ENCODE results near the gene SH3PXD2B.
"Not testable (repeated sequence)": the region's sequence is repeated elsewhere in the genome, so short reads cannot be mapped to it uniquely, and the experiment has no call there.

The SH3PXD2B gene

DNA sequence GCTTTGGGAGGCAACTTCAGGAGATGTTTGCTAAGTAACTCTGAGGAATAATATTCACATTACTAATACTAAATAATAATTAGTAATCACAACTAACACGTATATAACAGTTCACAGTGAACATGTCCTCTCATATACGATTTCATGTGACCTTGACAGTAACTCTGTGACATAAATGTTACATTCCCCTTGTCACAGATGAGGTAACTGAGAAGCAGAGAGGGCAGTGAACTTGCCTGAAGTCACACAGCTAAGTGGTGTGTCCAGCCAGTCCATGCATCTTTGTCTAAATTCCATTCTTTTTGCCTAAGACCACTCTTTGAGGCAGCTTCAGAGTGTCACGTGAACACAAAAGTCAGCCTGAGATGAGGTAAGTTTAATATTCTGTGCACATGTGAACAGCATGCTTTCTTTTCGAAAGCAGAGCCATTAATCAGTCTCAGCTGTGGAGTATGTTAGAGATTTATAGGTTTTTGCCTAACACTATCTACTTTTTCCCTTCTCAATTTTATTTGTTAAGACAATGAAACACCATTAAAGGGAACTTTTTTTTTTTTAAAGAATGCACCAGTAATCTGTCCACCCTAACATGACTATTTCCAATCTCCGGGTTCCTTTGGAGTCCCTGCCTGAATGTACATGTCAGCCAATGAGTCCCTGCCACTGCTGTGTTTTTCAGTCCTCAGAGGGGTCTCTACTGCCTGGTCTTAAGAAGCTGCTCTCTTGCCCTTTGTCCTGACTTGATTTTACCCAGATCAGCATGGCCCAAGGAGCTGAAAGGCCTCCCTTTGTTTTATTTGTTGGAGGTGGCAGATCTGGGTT lies 43.5 kb downstream of the SH3PXD2B start:
- Histone ChIP-seq H3K36me3 (ENCODE audit: insufficient read depth, low read length) (peaks cover 5% of the 10 kb centered on the region), H3K27ac (ENCODE audit: low read depth, low read length) (peak overlapping the region; percentile 88), H3K9me3 (ENCODE audit: low read length) (no peaks in the 10 kb centered on the region), H3K4me3 (ENCODE audit: low read depth in 1 of 2, low read length in 2 of 2) (no peak overlapping the region), H3K9ac (ENCODE audit: low read length) (no peak overlapping the region), H3K4me1 (ENCODE audit: insufficient read depth, low read length) (peaks cover 62% of the 10 kb centered on the region), H3K27me3 (ENCODE audit: control insufficient read depth in 1 of 2, insufficient read depth in 2 of 2, low read length in 2 of 2) (no peaks in the 10 kb centered on the region)

DNA sequence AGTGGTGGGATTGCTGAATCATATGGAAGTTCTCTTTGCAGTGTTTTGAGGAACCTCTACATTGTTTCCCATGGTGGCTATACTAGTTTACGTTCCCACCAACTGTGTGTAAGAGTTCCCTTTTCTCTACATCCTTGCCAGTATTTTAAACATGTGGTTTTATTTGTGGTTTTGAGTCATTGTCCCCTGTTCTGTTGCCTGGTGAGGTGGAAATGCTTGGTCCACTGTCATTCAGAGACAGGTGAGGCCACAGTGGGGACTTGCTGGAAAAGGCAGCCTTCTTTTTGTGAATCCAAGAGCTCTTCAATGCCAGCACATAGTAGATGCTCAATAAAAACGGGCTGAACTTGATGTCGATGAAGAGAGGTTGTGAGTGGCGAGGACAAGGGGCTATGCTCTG lies 44.2 kb downstream of the SH3PXD2B start:
- Histone ChIP-seq H3K4me1 (ENCODE audit: insufficient read depth, low read length) (peaks cover 60% of the 10 kb centered on the region), H3K36me3 (ENCODE audit: insufficient read depth, low read length) (peaks cover 12% of the 10 kb centered on the region), H3K27me3 (ENCODE audit: control insufficient read depth in 1 of 2, insufficient read depth in 2 of 2, low read length in 2 of 2) (no peaks in the 10 kb centered on the region), H3K9me3 (ENCODE audit: low read length) (no peaks in the 10 kb centered on the region), H3K4me3 (ENCODE audit: low read depth in 1 of 2, low read length in 2 of 2) (no peak overlapping the region), H3K27ac (ENCODE audit: low read depth, low read length) (peak overlapping the region; percentile 88), H3K9ac (ENCODE audit: low read length) (no peak overlapping the region)

DNA sequence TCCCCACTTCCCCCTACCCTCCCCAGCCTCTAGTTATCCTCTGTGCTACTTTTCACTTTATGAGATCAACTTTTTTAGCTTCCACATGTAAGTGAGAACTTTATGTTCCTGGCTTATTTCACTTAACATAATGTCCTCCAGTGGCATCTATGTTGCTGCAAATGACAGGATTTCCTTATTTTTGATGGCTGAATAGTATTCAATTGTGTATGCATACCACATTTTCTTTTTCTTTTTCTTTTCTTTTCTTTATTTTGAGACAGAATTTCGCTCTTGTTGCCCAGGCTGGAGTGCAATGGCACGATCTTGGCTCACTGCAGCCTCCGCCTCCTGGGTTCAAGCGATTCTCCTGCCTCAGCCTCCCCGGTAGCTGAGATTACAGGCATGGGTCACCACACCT lies 44.8 kb downstream of the SH3PXD2B start:
- H3K9me3 ChIP-seq (ENCODE audit: low read length); H3K27me3 ChIP-seq (ENCODE audit: control insufficient read depth in 1 of 2, insufficient read depth in 2 of 2, low read length in 2 of 2); H3K27ac ChIP-seq (ENCODE audit: low read depth, low read length); H3K4me3 ChIP-seq (ENCODE audit: low read depth in 1 of 2, low read length in 2 of 2); H3K9ac ChIP-seq (ENCODE audit: low read length): not testable (repeated sequence)
- H3K4me1 ChIP-seq (ENCODE audit: insufficient read depth, low read length) = peaks cover 58% of the 10 kb centered on the region
- peaks cover 17% of the 10 kb centered on the region for H3K36me3 ChIP-seq (ENCODE audit: insufficient read depth, low read length)

DNA sequence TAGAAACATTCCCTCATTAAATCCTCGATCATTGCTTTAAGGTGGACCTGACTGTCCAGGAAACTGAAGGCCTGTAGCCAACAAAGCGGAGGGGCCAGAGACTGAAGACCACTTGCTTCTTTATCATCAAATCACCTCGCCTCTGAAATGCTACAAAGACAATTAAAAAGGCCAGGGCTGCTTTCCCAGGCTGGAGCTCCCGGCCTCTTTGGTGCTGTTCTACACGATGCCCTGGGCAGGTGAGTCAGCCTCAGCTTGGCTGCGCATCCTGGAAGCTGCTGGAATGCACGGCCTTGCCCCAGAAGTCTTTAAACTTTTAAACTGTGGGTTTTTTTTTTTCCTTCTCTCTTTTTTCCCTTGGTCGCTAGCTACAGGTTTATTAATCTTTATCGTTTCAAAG lies 46.5 kb downstream of the SH3PXD2B start:
- H3K36me3 ChIP-seq (ENCODE audit: insufficient read depth, low read length) = peaks cover 18% of the 10 kb centered on the region
- no peak overlapping the region for H3K4me3 ChIP-seq (ENCODE audit: low read depth in 1 of 2, low read length in 2 of 2)
- H3K9ac ChIP-seq (ENCODE audit: low read length) = no peak overlapping the region
- H3K9me3 ChIP-seq (ENCODE audit: low read length) = no peaks in the 10 kb centered on the region
- peaks cover 57% of the 10 kb centered on the region for H3K4me1 ChIP-seq (ENCODE audit: insufficient read depth, low read length)
- H3K27ac ChIP-seq (ENCODE audit: low read depth, low read length) = peak overlapping the region; percentile 39
- no peaks in the 10 kb centered on the region for H3K27me3 ChIP-seq (ENCODE audit: control insufficient read depth in 1 of 2, insufficient read depth in 2 of 2, low read length in 2 of 2)

DNA sequence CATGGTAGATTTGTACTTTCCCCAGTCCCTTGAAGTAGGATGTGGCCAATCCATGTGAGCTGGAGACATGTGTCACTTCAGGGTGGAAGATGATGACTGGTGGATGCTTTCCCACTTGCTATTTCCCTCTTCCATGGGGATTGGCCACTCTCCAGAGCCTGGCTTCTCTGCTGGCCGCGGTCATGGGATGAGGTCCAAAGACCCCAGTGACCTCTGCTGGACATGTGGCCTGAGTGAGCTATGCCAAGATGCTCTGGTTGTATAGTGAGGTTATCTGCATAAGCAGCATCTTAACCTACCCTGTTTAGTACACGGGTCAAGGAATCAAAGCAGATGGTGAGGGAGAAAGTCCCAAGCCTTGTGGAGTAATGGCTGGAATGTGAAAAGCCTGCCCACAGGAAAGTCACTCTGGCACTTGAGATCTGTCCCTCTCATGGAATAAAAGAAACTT lies 47.1 kb downstream of the SH3PXD2B start:
- no peaks in the 10 kb centered on the region for H3K27me3 ChIP-seq (ENCODE audit: control insufficient read depth in 1 of 2, insufficient read depth in 2 of 2, low read length in 2 of 2)
- no peak overlapping the region for H3K4me3 ChIP-seq (ENCODE audit: low read depth in 1 of 2, low read length in 2 of 2)
- H3K27ac ChIP-seq (ENCODE audit: low read depth, low read length) = no peak overlapping the region
- no peaks in the 10 kb centered on the region for H3K9me3 ChIP-seq (ENCODE audit: low read length)
- no peak overlapping the region for H3K9ac ChIP-seq (ENCODE audit: low read length)
- H3K36me3 ChIP-seq (ENCODE audit: insufficient read depth, low read length) = peaks cover 18% of the 10 kb centered on the region
- peaks cover 57% of the 10 kb centered on the region for H3K4me1 ChIP-seq (ENCODE audit: insufficient read depth, low read length)

DNA sequence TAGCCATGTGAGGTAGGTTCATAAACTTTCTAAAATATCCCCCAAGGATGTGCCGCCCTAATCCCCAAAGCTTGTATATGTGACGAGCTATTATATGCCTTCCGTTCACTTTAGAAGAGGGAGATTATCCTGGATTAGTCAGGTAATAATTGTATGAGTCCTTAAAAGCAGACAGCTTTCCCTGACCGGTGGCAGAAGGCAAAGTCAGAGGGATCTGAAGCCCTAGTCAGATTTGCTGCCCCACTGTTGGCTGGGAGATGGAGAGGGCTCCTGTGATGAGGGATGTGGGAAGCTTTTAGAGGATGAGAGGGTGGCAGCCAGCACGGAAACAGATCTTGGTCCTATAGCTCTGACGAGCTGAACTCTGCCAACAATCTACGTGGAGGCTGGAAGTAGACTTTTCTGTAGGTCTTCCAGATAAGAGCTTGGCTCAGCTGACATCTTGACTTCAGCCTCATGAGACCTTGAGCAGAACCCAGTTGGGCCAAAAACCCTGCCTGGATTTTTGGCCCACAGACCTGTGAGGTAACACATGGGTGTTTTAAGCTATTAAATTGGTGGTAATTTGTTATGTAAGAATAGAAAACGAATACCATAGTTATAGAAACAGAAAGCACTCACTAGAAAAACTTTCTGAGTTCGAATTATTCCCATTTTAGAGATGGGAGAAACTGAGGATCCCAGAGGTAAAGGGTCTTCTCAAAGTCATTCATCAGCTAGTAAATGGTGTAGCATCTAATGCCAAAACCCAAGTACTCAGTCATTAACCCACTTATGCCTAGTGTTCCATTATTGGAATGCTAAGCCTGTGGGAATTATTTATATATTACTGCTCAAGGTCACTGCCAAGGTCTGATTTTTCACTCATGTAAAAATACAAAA lies 48.9 kb downstream of the SH3PXD2B start:
- H3K4me3 ChIP-seq (ENCODE audit: low read depth in 1 of 2, low read length in 2 of 2) = no peak overlapping the region
- H3K4me1 ChIP-seq (ENCODE audit: insufficient read depth, low read length) = peaks cover 41% of the 10 kb centered on the region
- peak overlapping the region; percentile 0 for H3K27ac ChIP-seq (ENCODE audit: low read depth, low read length)

DNA sequence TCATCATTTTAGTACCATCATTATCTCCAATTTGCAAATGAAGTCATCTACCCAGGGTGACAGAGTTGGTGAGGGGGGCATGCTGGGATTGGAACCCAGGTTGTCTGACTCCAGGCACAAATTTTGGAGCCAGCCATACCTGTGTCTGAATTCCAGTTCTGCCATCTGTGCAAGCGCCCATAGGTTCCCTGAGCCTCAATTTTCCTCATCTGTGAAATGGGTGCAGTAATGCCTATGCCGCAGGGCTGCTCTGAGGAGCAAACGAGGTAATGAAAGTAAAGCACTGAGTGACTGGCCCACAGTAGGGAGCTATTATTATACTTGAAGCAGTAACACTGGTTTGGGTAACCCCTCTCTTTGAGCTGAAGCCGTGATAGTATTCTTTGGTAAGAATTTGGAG lies 49.6 kb downstream of the SH3PXD2B start:
- H3K27ac ChIP-seq (ENCODE audit: low read depth, low read length) = no peak overlapping the region

More for the DNA sequence above, 48.9 kb downstream of the SH3PXD2B start:
- Histone ChIP-seq H3K36me3 (ENCODE audit: insufficient read depth, low read length) (peaks cover 18% of the 10 kb centered on the region), H3K9me3 (ENCODE audit: low read length) (no peaks in the 10 kb centered on the region), H3K27me3 (ENCODE audit: control insufficient read depth in 1 of 2, insufficient read depth in 2 of 2, low read length in 2 of 2) (no peaks in the 10 kb centered on the region), H3K9ac (ENCODE audit: low read length) (no peak overlapping the region)

DNA sequence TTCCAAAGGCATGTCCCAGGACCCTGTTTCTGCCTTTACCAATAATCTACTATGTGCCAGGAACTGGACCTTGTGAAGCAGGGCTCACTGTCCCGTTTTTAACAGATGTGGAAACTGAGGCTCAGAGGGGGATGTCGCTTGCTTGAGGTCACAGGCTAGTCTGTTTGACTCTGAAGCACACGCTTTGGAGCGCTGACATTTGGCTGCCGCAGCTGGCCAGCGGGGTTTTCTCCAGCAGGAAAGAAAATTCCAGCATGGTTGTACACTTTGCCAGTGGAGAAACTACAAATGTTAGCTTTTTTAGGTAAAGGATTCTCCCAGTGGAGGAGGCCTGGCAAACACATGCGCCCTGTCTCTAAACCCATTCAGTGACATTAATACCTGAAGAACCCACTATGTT lies 50.5 kb downstream of the SH3PXD2B start:
- Histone ChIP-seq H3K36me3 (ENCODE audit: insufficient read depth, low read length) (peaks cover 18% of the 10 kb centered on the region), H3K9me3 (ENCODE audit: low read length) (no peaks in the 10 kb centered on the region), H3K9ac (ENCODE audit: low read length) (peak overlapping the region; percentile 49), H3K27me3 (ENCODE audit: control insufficient read depth in 1 of 2, insufficient read depth in 2 of 2, low read length in 2 of 2) (no peaks in the 10 kb centered on the region), H3K4me3 (ENCODE audit: low read depth in 1 of 2, low read length in 2 of 2) (peak overlapping the region in 1 of 2 donors; percentile 39), H3K4me1 (ENCODE audit: insufficient read depth, low read length) (peaks cover 46% of the 10 kb centered on the region), H3K27ac (ENCODE audit: low read depth, low read length) (peak overlapping the region; percentile 75)

More for the DNA sequence above, 49.6 kb downstream of the SH3PXD2B start:
- Histone ChIP-seq H3K4me1 (ENCODE audit: insufficient read depth, low read length) (peaks cover 43% of the 10 kb centered on the region), H3K4me3 (ENCODE audit: low read depth in 1 of 2, low read length in 2 of 2) (no peak overlapping the region), H3K9ac (ENCODE audit: low read length) (no peak overlapping the region), H3K36me3 (ENCODE audit: insufficient read depth, low read length) (peaks cover 18% of the 10 kb centered on the region), H3K27me3 (ENCODE audit: control insufficient read depth in 1 of 2, insufficient read depth in 2 of 2, low read length in 2 of 2) (no peaks in the 10 kb centered on the region), H3K9me3 (ENCODE audit: low read length) (no peaks in the 10 kb centered on the region)

DNA sequence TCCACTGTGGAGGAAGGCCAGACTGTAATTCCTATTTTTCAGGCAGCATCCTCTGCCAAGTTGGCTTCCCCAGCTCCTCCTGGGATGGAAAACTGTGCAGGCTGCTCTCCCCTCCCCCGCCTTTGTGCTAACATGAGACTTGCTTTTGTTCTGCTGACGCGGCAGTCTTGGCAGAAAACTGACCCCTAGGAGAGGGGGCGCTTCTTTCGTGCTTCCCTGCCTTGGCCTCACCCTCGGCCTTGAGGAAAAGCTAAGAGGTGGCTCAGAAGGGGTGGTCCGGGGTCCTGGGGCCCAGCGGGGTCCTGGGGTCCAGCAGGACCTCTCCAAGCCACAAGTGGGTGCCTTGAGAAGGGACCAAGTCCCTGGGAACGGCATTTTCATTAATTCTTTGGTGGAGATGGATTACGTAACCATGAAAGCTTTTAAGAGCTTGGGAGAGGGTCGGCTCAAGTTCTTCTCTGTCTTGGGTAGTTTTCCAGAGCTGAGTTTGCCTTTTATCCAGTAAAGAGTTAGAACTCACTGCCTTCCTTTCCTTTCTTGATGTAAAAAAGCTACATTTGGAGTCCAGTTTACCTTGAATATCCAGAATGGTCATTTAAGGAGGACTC lies 51.0 kb downstream of the SH3PXD2B start:
- H3K9ac ChIP-seq (ENCODE audit: low read length) = peak overlapping the region; percentile 49
- no peaks in the 10 kb centered on the region for H3K27me3 ChIP-seq (ENCODE audit: control insufficient read depth in 1 of 2, insufficient read depth in 2 of 2, low read length in 2 of 2)
- H3K4me1 ChIP-seq (ENCODE audit: insufficient read depth, low read length) = peaks cover 46% of the 10 kb centered on the region
- no peaks in the 10 kb centered on the region for H3K9me3 ChIP-seq (ENCODE audit: low read length)
- H3K27ac ChIP-seq (ENCODE audit: low read depth, low read length) = peak overlapping the region; percentile 75
- H3K4me3 ChIP-seq (ENCODE audit: low read depth in 1 of 2, low read length in 2 of 2) = peak overlapping the region in 1 of 2 donors; percentile 39
- peaks cover 18% of the 10 kb centered on the region for H3K36me3 ChIP-seq (ENCODE audit: insufficient read depth, low read length)

DNA sequence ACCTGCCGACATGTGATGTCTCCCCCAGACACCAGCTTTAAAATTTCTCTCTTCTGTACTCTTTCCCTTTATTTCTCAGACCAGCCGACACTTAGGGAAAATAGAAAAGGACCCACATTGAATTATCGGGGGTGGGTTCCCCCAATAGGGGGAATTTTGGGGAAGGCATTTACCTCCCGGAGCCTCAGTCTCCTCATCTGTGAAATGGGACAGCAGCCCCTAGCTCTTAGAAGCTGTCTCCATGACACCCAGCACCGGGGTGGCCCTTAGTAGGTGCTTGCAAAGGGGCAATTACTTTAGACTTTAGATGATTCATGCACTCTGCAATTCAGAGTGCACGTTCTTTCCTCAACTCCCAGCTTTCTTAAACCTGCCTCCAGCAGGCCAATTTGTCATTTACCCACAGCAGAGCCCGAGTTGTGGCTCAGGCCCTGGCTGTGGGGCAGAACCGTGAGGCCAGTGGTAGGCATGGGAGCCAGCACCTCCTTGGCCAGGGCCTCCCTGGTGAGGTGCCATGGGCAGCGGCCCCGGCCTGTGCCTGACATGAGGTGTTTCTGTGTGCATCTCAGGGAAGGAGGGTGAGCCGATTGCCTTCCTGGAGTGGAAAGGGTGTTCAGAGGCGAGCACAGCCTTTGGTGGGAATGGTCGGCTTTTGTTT lies 51.7 kb downstream of the SH3PXD2B start:
- Histone ChIP-seq H3K4me1 (ENCODE audit: insufficient read depth, low read length) (peaks cover 44% of the 10 kb centered on the region), H3K9ac (ENCODE audit: low read length) (peak overlapping the region; percentile 49), H3K36me3 (ENCODE audit: insufficient read depth, low read length) (peaks cover 18% of the 10 kb centered on the region), H3K27me3 (ENCODE audit: control insufficient read depth in 1 of 2, insufficient read depth in 2 of 2, low read length in 2 of 2) (no peaks in the 10 kb centered on the region), H3K4me3 (ENCODE audit: low read depth in 1 of 2, low read length in 2 of 2) (peak overlapping the region in 1 of 2 donors; percentile 39), H3K9me3 (ENCODE audit: low read length) (no peaks in the 10 kb centered on the region), H3K27ac (ENCODE audit: low read depth, low read length) (peak overlapping the region; percentile 75)

DNA sequence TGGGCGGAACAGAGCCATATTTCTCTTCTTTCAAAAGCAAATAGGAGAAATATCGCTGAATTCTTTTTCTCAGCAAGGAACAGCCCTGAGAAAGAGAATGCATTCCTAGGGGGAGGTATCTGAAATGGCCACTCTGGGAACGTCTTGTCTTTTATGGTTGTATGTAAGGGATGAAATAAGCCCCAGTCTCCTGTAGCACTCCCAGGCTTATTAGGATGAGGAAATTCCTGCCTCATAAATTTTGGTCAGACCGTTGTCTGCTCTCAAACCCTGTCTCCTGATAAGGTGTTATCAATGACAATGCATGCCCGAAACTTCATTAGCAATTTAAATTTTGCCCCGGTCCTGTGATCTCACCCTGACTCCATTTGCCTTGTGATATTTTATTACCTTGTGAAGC lies 52.3 kb downstream of the SH3PXD2B start:
- peaks cover 38% of the 10 kb centered on the region for H3K4me1 ChIP-seq (ENCODE audit: insufficient read depth, low read length)
- not testable (repeated sequence) for H3K4me3 ChIP-seq (ENCODE audit: low read depth in 1 of 2, low read length in 2 of 2); H3K9ac ChIP-seq (ENCODE audit: low read length); H3K27me3 ChIP-seq (ENCODE audit: control insufficient read depth in 1 of 2, insufficient read depth in 2 of 2, low read length in 2 of 2); H3K27ac ChIP-seq (ENCODE audit: low read depth, low read length); H3K9me3 ChIP-seq (ENCODE audit: low read length)
- peaks cover 18% of the 10 kb centered on the region for H3K36me3 ChIP-seq (ENCODE audit: insufficient read depth, low read length)
